GM18873 (cell line): ENCODE measurements around the gene MYH6.
"Not testable (repeated sequence)": the region's sequence is repeated elsewhere in the genome, so short reads cannot be mapped to it uniquely, and the experiment has no call there.

Source experiments
- ATAC-seq: cut with Tn5 transposase; IDR thresholded peaks from one replicate; pipeline ENCODE4 v1.9.1; 2021; ENCODE audit warnings: mild to moderate bottlenecking, moderate library complexity, moderate number of reproducible peaks; ENCODE audit not compliant: unreplicated experiment, low FRiP score

The MYH6 gene

GRCh38 chr14:23407516-23408306 is at the start of gene MYH6:
TSS of gene MYH6 (minus strand) at chr14:23408273. CDS start at chr14:23407223, 1,050 bp downstream.
- no peak for ATAC-seq

DNA sequence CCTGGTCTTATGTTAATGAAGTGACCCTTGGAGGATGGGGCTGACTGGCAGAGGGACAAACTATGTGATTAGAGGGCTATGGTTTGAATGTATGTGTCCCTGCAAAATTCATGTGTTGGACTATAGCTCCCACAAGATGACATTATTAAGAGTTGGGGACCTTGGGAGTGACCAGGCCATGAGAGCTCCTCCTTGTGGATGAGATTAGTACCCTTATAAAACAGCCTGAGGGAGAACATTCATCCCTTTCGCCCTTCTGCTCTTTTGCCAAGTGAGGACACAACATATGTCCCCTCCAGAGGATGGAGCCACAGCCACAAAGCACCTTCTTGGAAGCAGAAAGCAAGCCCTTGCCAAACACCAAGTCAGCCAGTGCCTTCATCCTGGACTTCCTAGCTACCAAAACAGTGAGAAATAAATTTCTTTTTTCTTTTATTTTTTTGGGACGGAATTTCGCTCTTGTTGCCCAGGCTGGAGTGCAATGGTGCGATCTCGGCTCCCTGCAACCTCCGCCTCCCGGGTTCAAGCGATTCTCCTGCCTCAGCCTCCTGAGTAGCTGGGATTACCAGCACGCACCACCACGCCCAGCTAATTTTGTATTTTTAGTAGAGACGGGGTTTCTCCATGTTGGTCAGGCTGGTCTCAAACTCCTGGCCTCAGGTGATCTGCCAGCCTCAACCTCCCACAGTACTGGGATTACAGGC is 49.0 kb upstream of the MYH6 start:
- ATAC-seq: not testable (repeated sequence)

DNA sequence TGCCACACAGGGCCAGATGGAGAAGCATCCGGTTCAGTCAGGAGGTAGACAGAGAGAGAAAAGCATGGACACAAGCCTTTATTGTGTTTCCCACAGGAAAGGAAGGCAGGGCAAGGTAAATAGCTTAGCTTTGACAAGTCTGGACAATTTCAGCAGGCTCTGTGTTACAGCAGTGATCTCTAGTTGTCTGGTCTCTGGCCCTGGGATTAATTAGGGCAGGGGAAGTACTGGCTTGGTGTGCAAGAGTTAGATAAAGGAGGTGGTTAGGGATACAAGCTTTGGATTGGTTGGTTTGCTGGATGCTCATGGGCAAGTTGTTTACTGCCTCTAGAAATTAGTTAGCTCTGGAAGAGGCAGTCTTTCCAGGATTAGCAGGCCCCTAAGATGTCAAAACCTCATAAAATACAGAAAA is 46.4 kb upstream of the MYH6 start:
- ATAC-seq: no peak

GRCh38 chr14:23452237-23452636 is 44.2 kb upstream of the MYH6 start:
- ATAC-seq: no peak

DNA sequence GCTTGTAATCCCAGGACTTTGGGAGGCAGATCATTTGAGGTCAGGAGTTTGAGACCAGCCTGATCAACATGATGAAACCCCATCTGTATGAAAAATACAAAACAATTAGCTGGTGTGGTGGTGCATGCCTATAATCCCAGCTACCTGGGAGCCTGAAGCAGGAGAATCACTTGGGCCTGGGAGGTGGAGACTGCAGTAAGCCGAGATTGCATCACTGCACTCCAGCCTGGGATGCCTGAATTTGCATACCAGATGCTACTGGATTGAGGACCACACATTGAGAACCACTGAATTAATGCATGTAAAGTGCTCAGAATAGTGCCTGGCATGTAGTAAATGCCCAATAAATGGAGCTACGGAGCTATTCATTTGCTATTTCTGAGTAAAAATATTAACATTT is 42.3 kb upstream of the MYH6 start:
- no peak for ATAC-seq

- ATAC-seq: no peak
Observed at GRCh38 chr14:23449314-23449713, 41.2 kb upstream of the MYH6 start.

GRCh38 chr14:23447361-23448350 is 39.6 kb upstream of the MYH6 start:
- no peak for ATAC-seq

GRCh38 chr14:23446291-23446851 is 38.3 kb upstream of the MYH6 start:
- ATAC-seq: no peak

DNA sequence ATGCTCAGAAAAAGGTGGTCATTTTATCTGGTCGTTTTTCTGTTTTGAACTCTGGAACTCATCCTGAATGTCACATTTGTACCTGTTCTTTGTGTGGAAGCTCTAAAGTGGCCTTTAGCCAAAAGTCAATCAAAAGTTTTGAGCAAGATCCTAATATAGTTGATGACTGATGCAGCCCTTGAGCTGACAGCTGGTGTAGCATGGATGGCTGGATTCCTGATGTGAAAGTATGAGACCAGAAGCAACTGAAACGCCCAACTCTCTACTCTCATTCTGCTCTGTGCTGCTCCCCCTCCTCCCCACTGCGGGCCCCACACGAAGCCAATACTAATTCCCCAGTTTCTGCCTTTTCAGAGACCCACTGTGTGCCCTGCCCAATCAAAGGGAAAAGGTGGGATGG is 37.7 kb upstream of the MYH6 start:
- ATAC-seq: no peak

- no peak for ATAC-seq
Observed at GRCh38 chr14:23444314-23444713, 36.2 kb upstream of the MYH6 start.

- ATAC-seq: no peak
Observed at GRCh38 chr14:23443881-23444280, 35.8 kb upstream of the MYH6 start.

GRCh38 chr14:23443411-23443812 is 35.3 kb upstream of the MYH6 start:
- no peak for ATAC-seq

GRCh38 chr14:23442721-23443356 is 34.8 kb upstream of the MYH6 start:
- ATAC-seq: no peak

- no peak for ATAC-seq
Observed at GRCh38 chr14:23441076-23441475, 33.0 kb upstream of the MYH6 start.

DNA sequence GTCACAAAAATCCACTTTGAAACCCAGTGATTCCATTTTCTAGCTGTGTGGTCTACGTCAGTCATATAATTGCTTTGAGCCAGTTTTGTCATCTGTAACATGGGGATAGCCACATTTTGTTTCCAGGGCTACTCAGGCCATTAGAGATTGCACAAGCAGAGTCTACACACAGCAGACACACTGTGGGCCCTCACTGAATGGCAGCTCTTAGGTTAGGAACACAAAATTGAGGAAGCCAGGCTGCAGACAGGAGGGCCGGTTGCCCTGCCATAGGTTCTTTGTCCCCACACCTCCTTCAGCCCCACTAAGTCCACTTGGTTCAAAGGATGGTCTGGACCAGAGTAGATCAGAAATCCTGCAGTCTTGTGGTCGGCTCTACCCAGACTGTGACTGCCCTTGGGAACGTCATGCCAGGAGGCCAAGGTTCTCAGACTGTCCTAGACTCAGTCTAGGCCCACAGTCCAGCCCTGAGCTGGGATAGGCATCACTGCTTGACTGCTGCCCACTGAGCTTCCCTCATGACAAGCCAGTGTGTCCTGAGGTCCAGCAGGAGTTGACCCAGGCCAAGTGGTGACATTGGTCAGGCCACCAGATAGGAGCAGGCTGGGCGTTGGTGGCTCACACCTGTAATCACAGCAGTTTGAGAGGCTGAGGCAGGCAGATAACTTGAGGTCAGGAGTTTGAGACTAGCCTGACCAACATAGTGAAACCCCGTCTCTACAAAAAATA is 31.2 kb upstream of the MYH6 start:
- ATAC-seq: no peak

GRCh38 chr14:23438101-23438971 is 30.3 kb upstream of the MYH6 start:
- no peak for ATAC-seq

GRCh38 chr14:23437133-23438100 is 29.3 kb upstream of the MYH6 start:
- no peak for ATAC-seq
